ENCODE data around the gene KRT31. TPM values are rescaled to one million over a fixed set of nuclear protein-coding genes. Genes with fewer than 3 reads are reported as not detected.

The KRT31 gene
- total RNA-seq, 1 experiment from 2014 or later: not detected

DNA sequence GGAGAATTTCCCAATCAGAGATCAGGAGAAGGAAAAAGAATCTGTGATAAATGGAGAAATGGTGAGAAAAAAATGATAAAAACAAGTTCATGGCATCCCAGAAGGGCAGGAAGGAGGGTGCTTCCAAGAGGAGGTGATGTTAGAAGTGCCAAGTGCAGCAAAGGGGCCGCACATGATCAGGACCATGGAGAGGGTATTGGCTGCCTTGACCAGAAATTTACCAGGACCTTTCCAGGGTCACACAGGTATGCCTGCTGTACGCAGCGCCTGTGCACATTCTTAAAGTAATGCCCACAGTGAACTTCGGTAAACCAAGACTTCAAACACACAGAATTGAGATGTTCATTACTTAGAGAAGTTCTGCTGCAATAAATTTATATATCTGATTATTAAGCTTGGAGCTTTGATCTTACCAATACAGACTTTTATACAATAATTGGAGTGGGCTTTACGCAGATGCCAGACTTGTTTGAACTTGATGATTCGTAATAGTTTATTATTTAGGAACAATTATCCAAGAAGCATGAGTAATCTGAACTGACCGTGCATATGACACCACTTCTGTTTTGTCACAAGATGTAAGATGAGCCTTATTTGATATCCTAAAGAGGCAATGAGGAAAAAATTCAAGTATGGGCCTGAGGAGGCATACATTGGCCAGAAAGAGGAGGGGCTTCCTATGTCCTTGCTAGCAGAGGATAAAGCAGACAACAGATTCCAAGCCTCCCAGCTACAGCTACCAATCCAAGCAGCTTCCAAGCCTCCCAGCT, 44.6 kb downstream of the KRT31 start:
- ATAC-seq: no peak
- H4K20me1 ChIP-seq (ENCODE audit: insufficient read depth): no peaks in the 10 kb centered on the region
- intact Hi-C loops (cut with micrococcal nuclease): no loop called here
- no peaks in the 10 kb centered on the region for H3K9me2 ChIP-seq (ENCODE audit: insufficient read depth)
- no peak for DNase-seq (ENCODE audit: low read depth, low spot score)
- H3K4me1 ChIP-seq (ENCODE audit: control insufficient read depth in 1 of 2, insufficient read depth in 2 of 2, low read length in 2 of 2): no peaks in the 10 kb centered on the region
- TF ChIP-seq EZH2phosphoT487 (IDR thresholded peaks at IDR 0.05; ENCODE audit: borderline replicate concordance): no peak
- TF ChIP-seq, protein P1, sequence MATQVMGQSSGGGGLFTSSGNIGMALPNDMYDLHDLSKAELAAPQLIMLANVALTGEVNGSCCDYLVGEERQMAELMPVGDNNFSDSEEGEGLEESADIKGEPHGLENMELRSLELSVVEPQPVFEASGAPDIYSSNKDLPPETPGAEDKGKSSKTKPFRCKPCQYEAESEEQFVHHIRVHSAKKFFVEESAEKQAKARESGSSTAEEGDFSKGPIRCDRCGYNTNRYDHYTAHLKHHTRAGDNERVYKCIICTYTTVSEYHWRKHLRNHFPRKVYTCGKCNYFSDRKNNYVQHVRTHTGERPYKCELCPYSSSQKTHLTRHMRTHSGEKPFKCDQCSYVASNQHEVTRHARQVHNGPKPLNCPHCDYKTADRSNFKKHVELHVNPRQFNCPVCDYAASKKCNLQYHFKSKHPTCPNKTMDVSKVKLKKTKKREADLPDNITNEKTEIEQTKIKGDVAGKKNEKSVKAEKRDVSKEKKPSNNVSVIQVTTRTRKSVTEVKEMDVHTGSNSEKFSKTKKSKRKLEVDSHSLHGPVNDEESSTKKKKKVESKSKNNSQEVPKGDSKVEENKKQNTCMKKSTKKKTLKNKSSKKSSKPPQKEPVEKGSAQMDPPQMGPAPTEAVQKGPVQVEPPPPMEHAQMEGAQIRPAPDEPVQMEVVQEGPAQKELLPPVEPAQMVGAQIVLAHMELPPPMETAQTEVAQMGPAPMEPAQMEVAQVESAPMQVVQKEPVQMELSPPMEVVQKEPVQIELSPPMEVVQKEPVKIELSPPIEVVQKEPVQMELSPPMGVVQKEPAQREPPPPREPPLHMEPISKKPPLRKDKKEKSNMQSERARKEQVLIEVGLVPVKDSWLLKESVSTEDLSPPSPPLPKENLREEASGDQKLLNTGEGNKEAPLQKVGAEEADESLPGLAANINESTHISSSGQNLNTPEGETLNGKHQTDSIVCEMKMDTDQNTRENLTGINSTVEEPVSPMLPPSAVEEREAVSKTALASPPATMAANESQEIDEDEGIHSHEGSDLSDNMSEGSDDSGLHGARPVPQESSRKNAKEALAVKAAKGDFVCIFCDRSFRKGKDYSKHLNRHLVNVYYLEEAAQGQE (IDR thresholded peaks at IDR 0.05; ENCODE audit: low read depth): peak; percentile 67
- TF ChIP-seq ZFX (IDR thresholded peaks at IDR 0.05): no peak
- no peak for TF ChIP-seq ZNF274 (IDR thresholded peaks at IDR 0.05; ENCODE audit: low read depth, low read length)
- ChIA-PET POLR2A (no interaction called here), RAD21 (ENCODE audit: low non-redundant PET in 1 of 2, low total read pairs in 2 of 2, uncharacterized antibody in 2 of 2, unreplicated experiment in 2 of 2) (no interaction called here), CTCF (no interaction called here)
- H2AFZ ChIP-seq (ENCODE audit: low read depth, low read length, poor library complexity, severe bottlenecking): no peak overlapping the region
- H3K4me3 ChIP-seq (replicated peaks in 1 of 2; ENCODE audit: low read depth in 1 of 2, low read length in 2 of 2): no peak overlapping the region
- no peak overlapping the region for H3K27ac ChIP-seq (ENCODE audit: low read depth, low read length)
- H3K36me3 ChIP-seq (ENCODE audit: control insufficient read depth in 1 of 2, insufficient read depth in 2 of 2, low read length in 2 of 2): no peaks in the 10 kb centered on the region
- H3K4me2 ChIP-seq (ENCODE audit: low read length): no peak overlapping the region
- no peaks in the 10 kb centered on the region for H3K27me3 ChIP-seq (ENCODE audit: insufficient read depth, low read length)
- BruUV-seq (replicated peaks): no TSS peak
- no peak overlapping the region for H3K9ac ChIP-seq (ENCODE audit: low read length)
- no peaks in the 10 kb centered on the region for H3K79me2 ChIP-seq (ENCODE audit: insufficient read depth, low read length)
- H3K9me3 ChIP-seq (ENCODE audit: control insufficient read depth in 1 of 2, insufficient read depth in 1 of 2, low read depth in 1 of 2, low read length in 2 of 2): peaks cover 0 to 6% of the 10 kb centered on the region in 2 experiments; a peak in 1 of 4 replicates

DNA sequence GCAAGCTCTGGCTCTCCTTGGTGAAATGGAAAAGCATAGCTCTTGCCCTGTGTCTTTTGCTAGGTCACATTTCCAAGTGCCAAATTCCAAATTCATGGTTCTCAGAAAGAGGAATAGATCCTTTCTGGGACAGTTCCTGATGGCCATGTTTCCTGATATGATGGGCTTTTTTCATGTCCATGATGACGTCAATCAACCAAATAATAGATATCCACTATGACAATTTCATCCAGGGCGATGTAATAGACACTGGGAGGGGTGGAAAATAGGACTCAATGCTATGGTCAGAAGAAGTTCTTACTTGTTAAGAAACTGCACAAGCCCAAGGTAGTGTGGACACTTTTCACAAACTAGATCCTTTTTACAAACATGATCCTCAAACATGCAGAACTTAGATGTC, 46.2 kb downstream of the KRT31 start:
- H2AFZ ChIP-seq (ENCODE audit: low read depth, low read length, poor library complexity, severe bottlenecking): no peak overlapping the region
- no peak overlapping the region for H3K4me3 ChIP-seq (replicated peaks in 1 of 2; ENCODE audit: low read depth in 1 of 2, low read length in 2 of 2)
- CTCF ChIA-PET: no interaction called here
- DNase-seq (ENCODE audit: low read depth, low spot score) (no peak), ATAC-seq (no peak)
- no peaks in the 10 kb centered on the region for H3K9me2 ChIP-seq (ENCODE audit: insufficient read depth)
- no peaks in the 10 kb centered on the region for H3K36me3 ChIP-seq (ENCODE audit: control insufficient read depth in 1 of 2, insufficient read depth in 2 of 2, low read length in 2 of 2)
- no peaks in the 10 kb centered on the region for H3K4me1 ChIP-seq (ENCODE audit: control insufficient read depth in 1 of 2, insufficient read depth in 2 of 2, low read length in 2 of 2)
- no peak overlapping the region for H3K4me2 ChIP-seq (ENCODE audit: low read length)
- no peaks in the 10 kb centered on the region for H4K20me1 ChIP-seq (ENCODE audit: insufficient read depth)
- no peaks in the 10 kb centered on the region for H3K27me3 ChIP-seq (ENCODE audit: insufficient read depth, low read length)
- RAD21 ChIA-PET (ENCODE audit: low non-redundant PET in 1 of 2, low total read pairs in 2 of 2, uncharacterized antibody in 2 of 2, unreplicated experiment in 2 of 2): no interaction called here
- no peak overlapping the region for H3K9ac ChIP-seq (ENCODE audit: low read length)
- intact Hi-C loops (cut with micrococcal nuclease): no loop called here
- H3K9me3 ChIP-seq (ENCODE audit: control insufficient read depth in 1 of 2, insufficient read depth in 1 of 2, low read depth in 1 of 2, low read length in 2 of 2): peaks cover 0 to under 1% of the 10 kb centered on the region in 2 experiments; a peak in 1 of 4 replicates
- POLR2A ChIA-PET: no interaction called here
- no peaks in the 10 kb centered on the region for H3K79me2 ChIP-seq (ENCODE audit: insufficient read depth, low read length)
- BruUV-seq (replicated peaks): no TSS peak
- no peak overlapping the region for H3K27ac ChIP-seq (ENCODE audit: low read depth, low read length)
- TF ChIP-seq, protein P2, sequence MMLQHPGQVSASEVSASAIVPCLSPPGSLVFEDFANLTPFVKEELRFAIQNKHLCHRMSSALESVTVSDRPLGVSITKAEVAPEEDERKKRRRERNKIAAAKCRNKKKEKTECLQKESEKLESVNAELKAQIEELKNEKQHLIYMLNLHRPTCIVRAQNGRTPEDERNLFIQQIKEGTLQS (IDR thresholded peaks at IDR 0.05): no peak
- TF ChIP-seq EZH2 (IDR thresholded peaks at IDR 0.05) (no peak), POLR2AphosphoS5 (IDR thresholded peaks at IDR 0.05; ENCODE audit: low read depth, low read length) (no peak), SRF (IDR thresholded peaks at IDR 0.05; ENCODE audit: low read depth) (no peak), YY1 (IDR thresholded peaks at IDR 0.05; ENCODE audit: extremely low read depth, insufficient replicate concordance, low read depth, low read length) (no peak), FOSL1 (IDR thresholded peaks at IDR 0.05; ENCODE audit: low read depth) (no peak), EGR1 (IDR thresholded peaks at IDR 0.05; ENCODE audit: low read depth) (no peak), ELF1 (IDR thresholded peaks at IDR 0.05; ENCODE audit: borderline replicate concordance, low read depth) (no peak), ZFX (IDR thresholded peaks at IDR 0.05) (no peak), EZH2phosphoT487 (IDR thresholded peaks at IDR 0.05; ENCODE audit: borderline replicate concordance) (no peak), RAD21 (IDR thresholded peaks at IDR 0.05; ENCODE audit: low read depth) (no peak), SP1 (IDR thresholded peaks at IDR 0.05; ENCODE audit: low read depth) (no peak), TCF7L2 (IDR thresholded peaks at IDR 0.05; ENCODE audit: borderline replicate concordance, extremely low read depth, insufficient read depth, insufficient read length) (no peak), CBX3 (IDR thresholded peaks at IDR 0.05; ENCODE audit: low read depth) (no peak)

All from HCT116 (cell line).